ENCODE data around the gene SLC50A1.

Gene SLC50A1

DNA sequence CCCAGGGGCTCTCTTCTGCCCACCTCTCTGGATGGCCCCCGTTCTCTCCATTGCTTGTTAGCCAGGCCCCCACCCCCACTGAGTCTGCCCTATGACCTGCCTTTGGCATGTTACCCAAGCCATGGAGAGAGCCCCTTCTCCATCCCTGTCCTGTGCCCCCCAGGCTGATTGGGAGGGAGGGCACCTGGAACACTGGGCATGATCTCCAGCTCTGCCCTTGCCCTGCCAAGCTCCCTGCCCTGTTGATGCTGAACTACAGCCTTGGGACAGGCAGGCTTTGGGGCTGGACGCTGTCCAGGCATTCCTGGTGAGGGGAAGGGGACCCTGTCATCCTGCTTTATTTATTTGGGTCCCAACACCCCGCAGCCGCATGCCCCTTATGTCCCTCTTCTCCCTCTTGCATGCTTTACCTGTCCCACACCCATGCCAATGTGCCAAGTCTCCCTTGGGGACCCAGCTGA, 48.7 kb downstream of the SLC50A1 start:
- no peak for DNase-seq (ENCODE audit: low read depth)

DNA sequence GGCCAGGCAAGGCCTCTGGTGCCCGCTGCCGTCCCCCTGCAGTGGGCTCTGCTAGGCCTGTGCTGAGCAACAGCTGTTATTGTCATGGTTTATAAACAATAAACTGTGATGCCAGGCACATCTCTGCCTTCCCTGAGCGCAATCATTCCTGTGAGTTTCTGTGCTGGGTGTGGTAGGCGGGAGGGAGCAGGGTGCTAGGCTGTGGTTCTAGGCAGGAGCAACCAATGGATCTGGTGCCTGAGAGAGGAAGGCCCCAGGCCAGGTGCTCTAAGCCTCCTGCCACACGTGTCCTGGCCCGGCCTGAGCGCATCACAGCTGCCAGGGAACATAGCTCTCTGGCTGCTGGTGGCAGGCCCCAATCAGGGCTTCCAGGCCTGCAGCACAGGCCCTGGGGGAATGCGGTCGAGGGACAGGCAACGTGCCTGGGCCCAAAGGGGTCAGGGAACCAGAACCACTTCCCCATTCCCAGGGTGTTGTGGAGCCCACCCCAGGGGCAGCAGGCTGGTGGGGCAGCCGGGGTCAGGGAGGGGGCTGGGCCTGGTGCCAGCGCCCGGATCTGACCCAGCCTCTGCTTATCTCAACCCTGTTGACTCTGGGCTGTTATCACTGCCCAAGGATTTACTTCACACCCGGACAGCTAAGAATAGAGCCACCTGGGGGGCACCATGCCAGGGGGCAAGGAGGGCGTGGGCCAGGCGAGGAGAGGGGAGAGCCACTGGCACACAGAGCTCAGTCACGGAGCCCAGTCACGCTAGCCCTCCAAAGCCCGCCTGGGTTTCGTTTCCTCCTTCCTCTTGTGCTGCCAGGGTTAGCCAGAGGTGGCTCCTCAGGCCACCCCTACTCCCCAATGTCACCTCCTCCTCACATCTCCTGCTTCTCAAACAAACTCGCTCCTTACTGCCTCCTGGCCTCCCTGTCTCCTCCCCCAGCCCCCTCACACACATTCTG, 49.5 kb downstream of the SLC50A1 start:
- no peak for DNase-seq (ENCODE audit: low read depth)

DNA sequence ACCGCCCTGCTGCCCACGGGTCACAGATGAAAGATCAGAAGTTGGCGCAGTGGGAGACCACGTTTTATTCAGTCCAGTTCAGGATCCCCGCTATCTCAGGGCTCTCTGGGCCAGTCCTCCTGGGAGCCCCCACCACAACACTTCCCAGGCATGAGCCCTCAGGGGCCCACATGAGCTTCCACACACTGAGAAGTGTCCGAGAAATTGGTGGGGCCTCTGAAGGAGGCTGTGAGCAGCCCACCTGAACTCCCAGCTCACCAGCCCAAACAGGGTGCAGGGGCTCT, 50.1 kb downstream of the SLC50A1 start:
- DNase-seq (ENCODE audit: low read depth), result no peak

DNA sequence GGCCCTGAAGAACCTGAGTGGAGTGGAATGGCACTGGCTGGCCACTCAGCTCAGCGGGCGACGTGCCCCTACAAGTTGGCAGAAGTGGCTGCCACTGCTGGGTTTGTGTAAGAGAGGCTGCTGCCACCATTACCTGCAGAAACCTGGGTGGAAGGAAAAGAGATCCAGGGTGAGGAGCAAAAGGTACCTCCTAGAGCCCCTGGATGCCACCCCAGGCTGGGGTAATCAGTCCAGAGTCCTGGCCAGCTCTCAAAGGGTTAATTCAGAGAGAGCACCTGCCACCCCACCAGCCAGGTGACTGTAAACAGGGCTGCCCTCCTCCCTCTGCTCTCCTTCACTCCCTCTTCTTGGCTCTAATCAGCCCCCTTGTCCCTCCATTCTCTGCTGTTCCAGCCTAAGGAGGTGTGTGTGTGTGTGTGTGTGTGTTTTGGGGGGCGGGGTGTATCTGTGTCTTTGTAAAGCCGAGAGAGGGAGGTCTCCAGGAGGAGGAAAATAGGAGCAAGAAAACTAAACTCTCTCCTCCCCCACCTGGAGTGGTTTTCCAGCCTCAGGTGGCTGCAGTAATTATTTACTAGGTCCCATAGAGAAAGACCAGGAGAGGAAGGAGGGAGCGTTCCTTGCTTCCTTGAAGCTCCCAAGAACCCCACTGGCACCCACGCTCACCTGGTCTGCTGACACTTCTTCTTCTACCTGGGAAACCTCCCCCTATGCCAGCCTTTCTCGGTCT, 50.6 kb downstream of the SLC50A1 start:
- no peak for DNase-seq (ENCODE audit: low read depth)

DNA sequence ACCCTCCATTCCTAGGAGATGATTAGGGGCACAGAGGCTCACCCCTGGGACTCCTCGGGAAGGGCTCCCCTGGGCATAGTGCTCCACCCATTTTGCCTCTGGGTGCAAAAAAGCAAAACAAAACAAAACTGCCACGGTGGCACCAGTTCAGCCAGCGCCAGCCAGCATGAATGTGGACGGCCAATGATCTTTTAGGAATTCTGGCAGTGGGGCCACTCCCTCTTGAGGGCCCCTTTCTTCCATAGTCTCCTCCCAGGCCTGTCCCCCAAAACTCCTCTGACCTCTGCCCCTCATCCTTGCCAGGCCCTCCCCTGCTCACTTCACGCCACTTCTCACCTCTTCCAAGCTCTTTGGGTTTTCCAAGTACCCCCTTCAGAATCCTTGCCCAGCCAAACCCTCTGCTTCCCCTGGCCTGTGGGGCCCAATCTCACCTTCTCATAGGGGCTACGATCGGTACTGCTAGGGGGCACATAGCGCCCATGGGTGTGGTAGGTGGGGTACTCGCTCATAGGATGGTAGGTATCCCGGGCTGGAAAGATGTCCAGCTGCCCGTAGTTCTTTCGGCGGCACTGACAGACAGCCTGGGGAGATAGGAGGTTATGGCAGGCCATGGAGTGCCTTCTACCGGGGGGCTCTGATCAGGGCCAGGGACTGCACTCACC, 51.3 kb downstream of the SLC50A1 start:
- DNase-seq (ENCODE audit: low read depth), result no peak

DNA sequence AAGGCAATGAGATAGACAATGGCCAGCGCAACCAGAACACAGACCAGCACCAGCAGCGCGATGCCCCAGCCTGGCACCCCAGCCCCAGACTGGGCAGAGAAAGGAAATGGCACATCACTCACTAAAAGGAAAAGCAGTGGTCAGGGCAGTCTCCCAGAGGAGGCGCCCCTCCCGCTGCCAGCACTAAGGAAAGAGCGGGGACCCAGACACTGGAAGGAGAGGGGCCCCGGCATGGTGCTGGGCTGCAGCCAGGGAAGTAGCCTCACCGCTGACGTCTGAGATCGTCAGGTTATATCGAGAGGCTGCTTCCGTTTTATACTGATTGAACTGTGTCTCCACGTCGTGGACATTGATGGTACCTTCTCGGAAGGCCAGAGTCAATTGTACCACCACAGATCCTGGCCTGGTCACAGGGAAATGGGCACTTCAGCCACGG, 51.8 kb downstream of the SLC50A1 start:
- no peak for DNase-seq (ENCODE audit: low read depth)

DNA sequence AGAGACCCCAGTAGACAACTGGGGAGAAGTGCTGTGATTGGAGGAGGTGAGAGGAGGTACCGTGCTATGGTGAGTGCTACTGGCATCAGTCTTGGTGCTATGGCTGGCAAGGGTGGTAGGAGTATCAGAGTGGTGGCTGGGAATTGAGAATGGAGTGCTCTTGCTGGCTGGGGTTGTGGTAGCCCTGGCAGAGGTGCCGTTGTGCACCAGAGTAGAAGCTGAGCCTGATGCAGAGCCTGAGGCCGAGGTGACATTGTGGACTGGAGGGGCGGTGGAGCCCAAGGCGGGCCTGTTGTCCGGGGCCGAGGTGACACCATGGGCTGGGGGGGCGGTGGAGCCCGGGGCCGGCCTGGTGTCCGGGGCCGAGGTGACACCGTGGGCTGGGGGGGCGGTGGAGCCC, 52.6 kb downstream of the SLC50A1 start:
- no peak for DNase-seq (ENCODE audit: low read depth)
